Lower leg skin (tissue), 4 donors: ENCODE data around the gene ANKS6. TPM values are rescaled to one million over a fixed set of nuclear protein-coding genes. Genes with fewer than 3 reads are reported as not detected.
A peak's percentile ranks its signal among the peaks of the same experiment; 100 is the strongest.

Experiments used
- DNase-seq, 2 donors: peaks; one replicate each; pipeline ENCODE4 v3.0.0-alpha.2; 2019; ENCODE audit warnings: low spot score in 2 of 2
- H3K4me3 ChIP-seq: fragments of 200-600 bp; sonication (generic); 2 replicates; pipeline ENCODE4 v1.5.1; 2017; ENCODE audit warnings: mild to moderate bottlenecking, low read depth; ENCODE audit not compliant: poor library complexity, severe bottlenecking
- CTCF ChIP-seq, 3 donors: fragments of 450-650 bp; IDR thresholded peaks; one replicate each; pipeline ENCODE4 v1.5.1; 2016; ENCODE audit warnings: antibody characterized with exemption in 3 of 3, mild to moderate bottlenecking in 3 of 3, moderate library complexity in 2 of 3
- POLR2A ChIP-seq, 2 donors: fragments of 450-650 bp; IDR thresholded peaks; one replicate each; pipeline ENCODE4 v1.6.1; 2016 to 2017; ENCODE audit warnings: antibody characterized with exemption in 2 of 2, mild to moderate bottlenecking in 1 of 2, moderate library complexity in 1 of 2
- WGBS, 2 donors: methylation state at CpG; one replicate each; pipeline ENCODE4 v1.1.5; 2018; 5-methylcytosine and 5-hydroxymethylcytosine counted together
- intact Hi-C: fragments of 100-400 bp; cut with DNase I; formaldehyde crosslinking; loops from one replicate; pipeline ENCODE4 v1.15.0; 2023; ENCODE audit warnings: low total_unique reads
- total RNA-seq, 4 donors: library from RNA; depleted of rRNA; stranded (reverse); fragments of >200 nt; gene quantifications; one replicate each; pipeline ENCODE4 v1.1.0, GENCODE V29; 2016

The ANKS6 gene
- total RNA-seq, 4 donors from 2014 or later = 11.3 to 28.0 (median 19.1) TPM

- H3K4me3 ChIP-seq = no peak overlapping the region
- 100% methylated on average over 1 of the region's 1 CpG for WGBS, 2 donors
- DNase-seq = no peak
- intact Hi-C loops = no loop called here
- no peak for TF ChIP-seq POLR2A (IDR thresholded peaks at IDR 0.05)
Measured at GRCh38 chr9:98832768-98833089, 36.4 kb upstream of the ANKS6 start.

- TF ChIP-seq POLR2A (IDR thresholded peaks at IDR 0.05) (no peak), CTCF (IDR thresholded peaks at IDR 0.05) (no peak)
- no peak overlapping the region for H3K4me3 ChIP-seq
- WGBS, 2 donors = 92 to 99% methylated on average over 16 of the region's 16 CpGs
- intact Hi-C loops = no loop called here
- peak in 1 of 2 donors; percentile 36 for DNase-seq
Measured at GRCh38 chr9:98831696-98832095, 35.3 kb upstream of the ANKS6 start.

- no peak for DNase-seq
- intact Hi-C loops = no loop called here
- no peak overlapping the region for H3K4me3 ChIP-seq
- 91 to 97% methylated on average over 5 of the region's 5 CpGs for WGBS, 2 donors
- TF ChIP-seq POLR2A (IDR thresholded peaks at IDR 0.05) (no peak), CTCF (IDR thresholded peaks at IDR 0.05) (no peak)
Measured at GRCh38 chr9:98830554-98830953, 34.2 kb upstream of the ANKS6 start.

GRCh38 chr9:98829766-98830165 lies 33.4 kb upstream of the ANKS6 start:
- no peak for TF ChIP-seq CTCF (IDR thresholded peaks at IDR 0.05)
- TF ChIP-seq POLR2A (IDR thresholded peaks at IDR 0.05) = no peak
- WGBS, 2 donors = 91 to 93% methylated on average over 5 of the region's 5 CpGs
- intact Hi-C loops = no loop called here
- H3K4me3 ChIP-seq = no peak overlapping the region
- no peak for DNase-seq

- intact Hi-C loops = no loop called here
- TF ChIP-seq CTCF (IDR thresholded peaks at IDR 0.05) (no peak), POLR2A (IDR thresholded peaks at IDR 0.05) (no peak)
Measured at GRCh38 chr9:98826716-98827115, 30.4 kb upstream of the ANKS6 start.

GRCh38 chr9:98825414-98825813 lies 29.1 kb upstream of the ANKS6 start:
- intact Hi-C loops = no loop called here
- peak in 1 of 2 donors; percentile 32 for DNase-seq
- H3K4me3 ChIP-seq = no peak overlapping the region
- 81 to 82% methylated on average over 3 of the region's 3 CpGs for WGBS, 2 donors
- TF ChIP-seq POLR2A (IDR thresholded peaks at IDR 0.05) = no peak

More at GRCh38 chr9:98826716-98827115, 30.4 kb upstream of the ANKS6 start:
- WGBS, 2 donors = 91 to 92% methylated on average over 20 of the region's 20 CpGs
- H3K4me3 ChIP-seq = no peak overlapping the region
- DNase-seq = no peak

GRCh38 chr9:98823666-98824334 lies 27.4 kb upstream of the ANKS6 start:
- intact Hi-C loops = loop anchor here (2.0 kb wide), 1 partner anchor 69 kb away; no protein-coding TSS in a partner anchor
- H3K4me3 ChIP-seq = no peak overlapping the region
- 100% methylated on average over 1 to 3 of the region's 3 CpGs for WGBS, 2 donors
- no peak for TF ChIP-seq CTCF (IDR thresholded peaks at IDR 0.05)
- TF ChIP-seq POLR2A (IDR thresholded peaks at IDR 0.05) = no peak
- DNase-seq = peak in 1 of 2 donors; percentile 66
